ENCODE data around the gene NTN1. TPM values are rescaled to one million over a fixed set of nuclear protein-coding genes. Genes with fewer than 3 reads are reported as not detected.

Gene NTN1
- total RNA-seq, 2 experiments from 2014 or later, result not detected

- no peak for DNase-seq (ENCODE audit: low spot score)
- H3K4me3 ChIP-seq (ENCODE audit: low read depth, low read length, poor library complexity, severe bottlenecking), result no peak overlapping the region
- ChIA-PET POLR2A (no interaction called here), CTCF (ENCODE audit: unreplicated experiment) (interaction anchor here (0.5 kb wide), 1 partner anchor 54 kb away, joined by 5 read pairs; no protein-coding TSS in a partner anchor)
- no peaks in the 10 kb centered on the region for H3K36me3 ChIP-seq (ENCODE audit: insufficient read depth, low read length)
- intact Hi-C loops (cut with micrococcal nuclease; ENCODE audit: unreplicated experiment), result no loop called here
- H3K4me2 ChIP-seq (ENCODE audit: low read length), result no peak overlapping the region
- H3K9me2 ChIP-seq (ENCODE audit: insufficient read depth, low read length), result no peaks in the 10 kb centered on the region
- H4K20me1 ChIP-seq (ENCODE audit: insufficient read depth, low read length), result no peaks in the 10 kb centered on the region
- H3K79me2 ChIP-seq (ENCODE audit: insufficient read depth, low read depth, low read length), result no peaks in the 10 kb centered on the region
- no peaks in the 10 kb centered on the region for H3K9me3 ChIP-seq (ENCODE audit: low read length)
- no peak overlapping the region for H3K27ac ChIP-seq (ENCODE audit: low read depth, low read length, poor library complexity, severe bottlenecking)
- TF ChIP-seq EZH2phosphoT487 (IDR thresholded peaks at IDR 0.05; ENCODE audit: borderline replicate concordance, low read depth, low read length) (no peak), CTCF (conservative IDR thresholded peaks at IDR 0.05; ENCODE audit: low read length) (no peak)
- no peaks in the 10 kb centered on the region for H3K4me1 ChIP-seq (ENCODE audit: insufficient read depth, low read length, poor library complexity, severe bottlenecking)
- H2AFZ ChIP-seq (ENCODE audit: low read length), result no peak overlapping the region
- BruUV-seq (replicated peaks), result no TSS peak
These were observed 119.5 kb downstream of the NTN1 start for GRCh38 chr17:9140550-9141424.

GRCh38 chr17:9141425-9141753 is 120.1 kb downstream of the NTN1 start:
- CTCF ChIA-PET (ENCODE audit: unreplicated experiment), result no interaction called here
- TF ChIP-seq EZH2phosphoT487 (IDR thresholded peaks at IDR 0.05; ENCODE audit: borderline replicate concordance, low read depth, low read length) (no peak), CTCF (conservative IDR thresholded peaks at IDR 0.05; ENCODE audit: low read length) (no peak)
- no peak for DNase-seq (ENCODE audit: low spot score)
- no peaks in the 10 kb centered on the region for H3K36me3 ChIP-seq (ENCODE audit: insufficient read depth, low read length)
- no peaks in the 10 kb centered on the region for H3K79me2 ChIP-seq (ENCODE audit: insufficient read depth, low read depth, low read length)
- no peaks in the 10 kb centered on the region for H4K20me1 ChIP-seq (ENCODE audit: insufficient read depth, low read length)
- no peak overlapping the region for H3K4me2 ChIP-seq (ENCODE audit: low read length)
- H3K4me1 ChIP-seq (ENCODE audit: insufficient read depth, low read length, poor library complexity, severe bottlenecking), result no peaks in the 10 kb centered on the region
- H2AFZ ChIP-seq (ENCODE audit: low read length), result no peak overlapping the region
- BruUV-seq (replicated peaks), result no TSS peak
- no peaks in the 10 kb centered on the region for H3K9me3 ChIP-seq (ENCODE audit: low read length)
- no peaks in the 10 kb centered on the region for H3K9me2 ChIP-seq (ENCODE audit: insufficient read depth, low read length)
- H3K4me3 ChIP-seq (ENCODE audit: low read depth, low read length, poor library complexity, severe bottlenecking), result no peak overlapping the region
- H3K27ac ChIP-seq (ENCODE audit: low read depth, low read length, poor library complexity, severe bottlenecking), result no peak overlapping the region
- intact Hi-C loops (cut with micrococcal nuclease; ENCODE audit: unreplicated experiment), result no loop called here
- POLR2A ChIA-PET, result no interaction called here

- no peaks in the 10 kb centered on the region for H3K4me1 ChIP-seq (ENCODE audit: insufficient read depth, low read length, poor library complexity, severe bottlenecking)
- no TSS peak for BruUV-seq (replicated peaks)
- no peaks in the 10 kb centered on the region for H4K20me1 ChIP-seq (ENCODE audit: insufficient read depth, low read length)
- H3K36me3 ChIP-seq (ENCODE audit: insufficient read depth, low read length), result no peaks in the 10 kb centered on the region
- no peaks in the 10 kb centered on the region for H3K9me2 ChIP-seq (ENCODE audit: insufficient read depth, low read length)
- TF ChIP-seq EZH2phosphoT487 (IDR thresholded peaks at IDR 0.05; ENCODE audit: borderline replicate concordance, low read depth, low read length) (no peak), CTCF (conservative IDR thresholded peaks at IDR 0.05; ENCODE audit: low read length) (no peak)
- H2AFZ ChIP-seq (ENCODE audit: low read length), result no peak overlapping the region
- no peak overlapping the region for H3K4me3 ChIP-seq (ENCODE audit: low read depth, low read length, poor library complexity, severe bottlenecking)
- intact Hi-C loops (cut with micrococcal nuclease; ENCODE audit: unreplicated experiment), result no loop called here
- POLR2A ChIA-PET, result no interaction called here
- no peak overlapping the region for H3K27ac ChIP-seq (ENCODE audit: low read depth, low read length, poor library complexity, severe bottlenecking)
- no peaks in the 10 kb centered on the region for H3K79me2 ChIP-seq (ENCODE audit: insufficient read depth, low read depth, low read length)
- DNase-seq (ENCODE audit: low spot score), result no peak
- CTCF ChIA-PET (ENCODE audit: unreplicated experiment), result no interaction called here
- H3K9me3 ChIP-seq (ENCODE audit: low read length), result no peaks in the 10 kb centered on the region
- no peak overlapping the region for H3K4me2 ChIP-seq (ENCODE audit: low read length)
These were observed 121.6 kb downstream of the NTN1 start for GRCh38 chr17:9142772-9143494.

Measured in OCI-LY7 (cell line).